Effector memory CD4-positive, alpha-beta T cell (primary cell): ENCODE data around the gene SH3GLB1.

ENCODE experiments used
- DNase-seq, 3 donors: peaks; one replicate each; pipeline ENCODE4 v3.0.0-alpha.2; 2020
- H3K27ac ChIP-seq: 2 replicates; pipeline ENCODE4 v1.7.0; 2013; ENCODE audit warnings: mild to moderate bottlenecking, low read length, moderate library complexity; ENCODE audit not compliant: insufficient read depth, poor library complexity, severe bottlenecking
- H3K27me3 ChIP-seq: replicated peaks from 2 replicates; pipeline ENCODE4 v1.7.0; 2013; ENCODE audit warnings: mild to moderate bottlenecking, low read length; ENCODE audit not compliant: insufficient read depth, control insufficient read depth, poor library complexity, severe bottlenecking
- H3K36me3 ChIP-seq: 2 replicates; pipeline ENCODE4 v1.7.0; 2013; ENCODE audit warnings: mild to moderate bottlenecking, low read length, moderate library complexity; ENCODE audit not compliant: control insufficient read depth, insufficient read depth
- H3K4me1 ChIP-seq: 2 replicates; pipeline ENCODE4 v1.7.0; 2013; ENCODE audit warnings: low read length, mild to moderate bottlenecking; ENCODE audit not compliant: control insufficient read depth, insufficient read depth, poor library complexity, severe bottlenecking
- H3K4me3 ChIP-seq: 2 replicates; pipeline ENCODE4 v1.7.0; 2013; ENCODE audit warnings: low read length, low read depth, mild to moderate bottlenecking; ENCODE audit not compliant: insufficient read depth, poor library complexity, severe bottlenecking
- H3K9me3 ChIP-seq: 2 replicates; pipeline ENCODE4 v1.7.0; 2013; ENCODE audit warnings: mild to moderate bottlenecking, low read length, moderate library complexity; ENCODE audit not compliant: control insufficient read depth

Gene SH3GLB1

GRCh38 chr1:86718786-86719185 is 14.4 kb downstream of the SH3GLB1 start:
- Histone ChIP-seq H3K27me3 (no peaks in the 10 kb centered on the region), H3K4me1 (no peaks in the 10 kb centered on the region), H3K9me3 (no peaks in the 10 kb centered on the region), H3K27ac (no peak overlapping the region), H3K36me3 (peaks cover 25% of the 10 kb centered on the region), H3K4me3 (no peak overlapping the region)
- no peak for DNase-seq

GRCh38 chr1:86731416-86731815 is 27.0 kb downstream of the SH3GLB1 start:
- Histone ChIP-seq H3K36me3 (peaks cover 47% of the 10 kb centered on the region), H3K4me3 (no peak overlapping the region)

GRCh38 chr1:86733340-86733739 is 29.0 kb downstream of the SH3GLB1 start:
- Histone ChIP-seq H3K27ac (no peak overlapping the region), H3K4me3 (no peak overlapping the region), H3K9me3 (no peaks in the 10 kb centered on the region), H3K27me3 (no peaks in the 10 kb centered on the region), H3K36me3 (peaks cover 46% of the 10 kb centered on the region), H3K4me1 (no peaks in the 10 kb centered on the region)
- DNase-seq = no peak

More at GRCh38 chr1:86731416-86731815, 27.0 kb downstream of the SH3GLB1 start:
- Histone ChIP-seq H3K27ac (no peak overlapping the region), H3K9me3 (no peaks in the 10 kb centered on the region), H3K27me3 (no peaks in the 10 kb centered on the region), H3K4me1 (no peaks in the 10 kb centered on the region)
- DNase-seq = no peak

- Histone ChIP-seq H3K27me3 (no peaks in the 10 kb centered on the region), H3K36me3 (peaks cover 48% of the 10 kb centered on the region), H3K4me1 (peaks cover 14% of the 10 kb centered on the region), H3K4me3 (peak overlapping the region; percentile 6), H3K27ac (no peak overlapping the region), H3K9me3 (no peaks in the 10 kb centered on the region)
- no peak for DNase-seq
These were observed 35.5 kb downstream of the SH3GLB1 start for GRCh38 chr1:86739648-86740509.

GRCh38 chr1:86741947-86742572 is 37.7 kb downstream of the SH3GLB1 start:
- no peaks in the 10 kb centered on the region for H3K9me3 ChIP-seq
- H3K4me3 ChIP-seq = no peak overlapping the region
- H3K4me1 ChIP-seq = peaks cover 14% of the 10 kb centered on the region
- H3K36me3 ChIP-seq = peaks cover 36% of the 10 kb centered on the region
- H3K27ac ChIP-seq = no peak overlapping the region
- peak in 2 of 3 donors; percentile 8 to 38 for DNase-seq
- H3K27me3 ChIP-seq = no peaks in the 10 kb centered on the region

GRCh38 chr1:86747304-86747703 is 42.9 kb downstream of the SH3GLB1 start:
- H3K9me3 ChIP-seq = no peaks in the 10 kb centered on the region
- no peak overlapping the region for H3K4me3 ChIP-seq
- no peak overlapping the region for H3K27ac ChIP-seq
- no peaks in the 10 kb centered on the region for H3K4me1 ChIP-seq
- no peaks in the 10 kb centered on the region for H3K27me3 ChIP-seq
- no peak for DNase-seq
- H3K36me3 ChIP-seq = peaks cover 30% of the 10 kb centered on the region

- Histone ChIP-seq H3K27ac (no peak overlapping the region), H3K4me3 (no peak overlapping the region), H3K27me3 (no peaks in the 10 kb centered on the region), H3K9me3 (no peaks in the 10 kb centered on the region), H3K4me1 (no peaks in the 10 kb centered on the region), H3K36me3 (peaks cover 18% of the 10 kb centered on the region)
- DNase-seq = no peak
These were observed 44.4 kb downstream of the SH3GLB1 start for GRCh38 chr1:86748622-86749373.

GRCh38 chr1:86750076-86750475 is 45.7 kb downstream of the SH3GLB1 start:
- no peak overlapping the region for H3K27ac ChIP-seq
- H3K9me3 ChIP-seq = no peaks in the 10 kb centered on the region
- no peak overlapping the region for H3K4me3 ChIP-seq
- peaks cover 9% of the 10 kb centered on the region for H3K36me3 ChIP-seq
- H3K4me1 ChIP-seq = no peaks in the 10 kb centered on the region
- DNase-seq = no peak
- H3K27me3 ChIP-seq = no peaks in the 10 kb centered on the region

- Histone ChIP-seq H3K36me3 (peaks cover 8% of the 10 kb centered on the region), H3K27me3 (no peaks in the 10 kb centered on the region), H3K9me3 (no peaks in the 10 kb centered on the region), H3K4me3 (no peak overlapping the region), H3K4me1 (no peaks in the 10 kb centered on the region), H3K27ac (no peak overlapping the region)
- DNase-seq = no peak
These were observed 46.2 kb downstream of the SH3GLB1 start for GRCh38 chr1:86750530-86750929.

GRCh38 chr1:86751923-86752322 is 47.5 kb downstream of the SH3GLB1 start:
- no peaks in the 10 kb centered on the region for H3K27me3 ChIP-seq
- H3K4me1 ChIP-seq = no peaks in the 10 kb centered on the region
- no peaks in the 10 kb centered on the region for H3K9me3 ChIP-seq
- H3K4me3 ChIP-seq = no peak overlapping the region
- H3K36me3 ChIP-seq = no peaks in the 10 kb centered on the region
- no peak overlapping the region for H3K27ac ChIP-seq
- no peak for DNase-seq
